Measurements from ENCODE around the gene PIGBOS1. TPM values are rescaled to one million over a fixed set of nuclear protein-coding genes. Genes with fewer than 3 reads are reported as not detected.
A peak's percentile ranks its signal among the peaks of the same experiment; 100 is the strongest.
"Not testable (repeated sequence)": the region's sequence is repeated elsewhere in the genome, so short reads cannot be mapped to it uniquely, and the experiment has no call there.

Gene PIGBOS1
- total RNA-seq, 1 experiment from 2014 or later = 13.0 TPM

DNA sequence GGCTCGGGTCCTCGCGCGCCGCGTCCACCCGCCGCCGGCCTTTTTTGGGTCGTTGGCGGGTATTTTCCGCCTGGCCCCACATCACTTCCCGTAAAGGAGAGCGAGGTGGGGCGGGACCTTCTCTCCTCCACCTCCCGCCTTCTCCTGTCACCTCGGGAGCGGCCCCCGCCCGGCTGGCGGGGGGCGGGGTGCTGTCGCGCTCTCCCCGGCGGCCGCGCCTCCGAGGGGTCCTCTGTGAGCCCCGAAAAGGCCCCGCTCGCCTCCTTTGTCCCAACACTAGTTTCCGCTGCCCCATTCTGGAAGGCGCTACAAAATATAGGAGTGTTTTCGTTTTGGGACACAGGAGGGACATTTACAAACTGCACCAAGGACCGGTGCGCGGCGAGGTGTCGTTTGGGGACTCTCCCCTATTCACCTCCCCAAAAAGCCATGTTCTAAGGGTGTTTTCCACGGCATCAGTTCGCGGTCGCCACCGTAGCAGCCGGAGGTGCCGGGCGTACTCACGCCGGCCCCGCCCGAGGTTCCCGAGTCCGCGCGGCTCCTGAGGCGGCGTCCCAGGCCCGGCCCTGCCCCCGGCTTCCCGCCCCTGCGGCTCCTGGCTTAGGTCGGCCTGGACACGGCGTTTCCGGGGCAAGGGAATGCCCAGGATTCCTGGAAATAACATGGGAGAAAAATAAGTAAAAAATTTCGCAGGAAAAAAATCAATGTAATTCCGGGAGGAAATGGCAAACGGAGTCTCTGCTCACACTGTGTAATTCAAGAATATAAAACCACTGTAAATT is 29.0 kb downstream of the PIGBOS1 start, which contains the start of gene RAB27A:
RAB27A (minus strand) TSS at position 68 of the 782 bp plus-strand sequence. CDS start 54,879 bp downstream, outside the sequence.
- peaks cover 11% of the 10 kb centered on the region for H3K4me1 Mint-ChIP-seq
- H3K9me3 Mint-ChIP-seq = no peaks in the 10 kb centered on the region
- peak within 1 kb of the TSS; percentile 75 for H3K4me3 Mint-ChIP-seq
- ATAC-seq = peak; percentile 87
- POLR2A ChIA-PET = no interaction called here
- peaks cover 11% of the 10 kb centered on the region; the same call in 1 of the 2 replicates for H3K27me3 Mint-ChIP-seq (ENCODE audit: low read depth)
- peak; percentile 81 for DNase-seq (ENCODE audit: low spot score)
- CTCF ChIA-PET = interaction anchor here (1.3 to 2.1 kb wide), 3 partner anchors 72 to 150 kb away, joined by 7 to 13 read pairs (median 8); partner anchors contain the start of genes CCPG1 and PIERCE2
- no peaks in the 10 kb centered on the region for H3K36me3 Mint-ChIP-seq
- H3K27ac Mint-ChIP-seq = peak within 1 kb of the TSS; percentile 50; the same call in 1 of the 2 replicates
- TF ChIP-seq, protein P1, sequence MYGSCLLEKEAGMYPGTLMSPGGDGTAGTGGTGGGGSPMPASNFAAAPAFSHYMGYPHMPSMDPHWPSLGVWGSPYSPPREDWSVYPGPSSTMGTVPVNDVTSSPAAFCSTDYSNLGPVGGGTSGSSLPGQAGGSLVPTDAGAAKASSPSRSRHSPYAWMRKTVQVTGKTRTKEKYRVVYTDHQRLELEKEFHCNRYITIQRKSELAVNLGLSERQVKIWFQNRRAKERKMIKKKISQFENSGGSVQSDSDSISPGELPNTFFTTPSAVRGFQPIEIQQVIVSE (CRISPR knock-in tag; IDR thresholded peaks at IDR 0.05; ENCODE audit: borderline replicate concordance) = no peak
- TF ChIP-seq, protein P2, sequence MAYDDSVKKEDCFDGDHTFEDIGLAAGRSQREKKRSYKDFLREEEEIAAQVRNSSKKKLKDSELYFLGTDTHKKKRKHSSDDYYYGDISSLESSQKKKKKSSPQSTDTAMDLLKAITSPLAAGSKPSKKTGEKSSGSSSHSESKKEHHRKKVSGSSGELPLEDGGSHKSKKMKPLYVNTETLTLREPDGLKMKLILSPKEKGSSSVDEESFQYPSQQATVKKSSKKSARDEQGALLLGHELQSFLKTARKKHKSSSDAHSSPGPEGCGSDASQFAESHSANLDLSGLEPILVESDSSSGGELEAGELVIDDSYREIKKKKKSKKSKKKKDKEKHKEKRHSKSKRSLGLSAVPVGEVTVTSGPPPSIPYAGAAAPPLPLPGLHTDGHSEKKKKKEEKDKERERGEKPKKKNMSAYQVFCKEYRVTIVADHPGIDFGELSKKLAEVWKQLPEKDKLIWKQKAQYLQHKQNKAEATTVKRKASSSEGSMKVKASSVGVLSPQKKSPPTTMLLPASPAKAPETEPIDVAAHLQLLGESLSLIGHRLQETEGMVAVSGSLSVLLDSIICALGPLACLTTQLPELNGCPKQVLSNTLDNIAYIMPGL (CRISPR knock-in tag; IDR thresholded peaks at IDR 0.05) = 0 out of 2 replicates have a peak, but pooled peaks have one; percentile 3

DNA sequence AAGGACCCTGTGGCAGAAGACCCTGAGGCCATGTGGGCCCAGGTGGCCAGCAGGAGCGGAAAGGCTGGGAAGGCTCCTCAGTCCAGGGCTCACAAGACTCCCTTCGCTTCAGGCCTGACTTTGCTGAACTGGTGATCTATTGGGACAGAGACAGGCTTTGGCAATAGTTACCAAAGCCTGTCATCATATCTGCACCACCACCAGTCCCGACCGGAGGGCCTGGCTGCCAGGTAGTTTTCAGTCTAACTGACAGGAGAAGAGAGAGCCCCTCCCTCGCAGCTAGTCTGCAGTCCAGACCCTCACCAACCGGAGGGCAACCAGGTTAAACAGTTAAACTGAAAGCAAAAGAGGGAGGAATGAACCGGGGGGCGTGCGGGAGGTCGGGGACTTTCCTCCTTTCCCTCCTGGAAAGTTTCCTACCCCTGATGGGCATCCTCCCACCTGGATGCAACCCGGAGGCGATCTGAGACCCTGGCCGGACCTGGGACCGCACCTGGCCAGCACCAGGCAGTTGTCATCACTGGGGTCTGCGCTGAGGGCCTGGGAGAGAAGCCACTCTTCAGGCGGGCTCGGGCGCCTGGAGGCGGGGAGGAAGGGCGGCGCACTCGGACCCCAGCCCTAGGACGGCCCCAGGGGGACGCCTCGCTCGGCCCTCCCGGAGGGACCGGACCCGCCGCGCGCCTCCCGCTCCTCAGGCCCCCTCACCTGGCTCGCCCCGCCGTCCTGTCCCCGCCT is 29.7 kb downstream of the PIGBOS1 start:
- POLR2A ChIA-PET = no interaction called here
- no peaks in the 10 kb centered on the region for H3K9me3 Mint-ChIP-seq

DNA sequence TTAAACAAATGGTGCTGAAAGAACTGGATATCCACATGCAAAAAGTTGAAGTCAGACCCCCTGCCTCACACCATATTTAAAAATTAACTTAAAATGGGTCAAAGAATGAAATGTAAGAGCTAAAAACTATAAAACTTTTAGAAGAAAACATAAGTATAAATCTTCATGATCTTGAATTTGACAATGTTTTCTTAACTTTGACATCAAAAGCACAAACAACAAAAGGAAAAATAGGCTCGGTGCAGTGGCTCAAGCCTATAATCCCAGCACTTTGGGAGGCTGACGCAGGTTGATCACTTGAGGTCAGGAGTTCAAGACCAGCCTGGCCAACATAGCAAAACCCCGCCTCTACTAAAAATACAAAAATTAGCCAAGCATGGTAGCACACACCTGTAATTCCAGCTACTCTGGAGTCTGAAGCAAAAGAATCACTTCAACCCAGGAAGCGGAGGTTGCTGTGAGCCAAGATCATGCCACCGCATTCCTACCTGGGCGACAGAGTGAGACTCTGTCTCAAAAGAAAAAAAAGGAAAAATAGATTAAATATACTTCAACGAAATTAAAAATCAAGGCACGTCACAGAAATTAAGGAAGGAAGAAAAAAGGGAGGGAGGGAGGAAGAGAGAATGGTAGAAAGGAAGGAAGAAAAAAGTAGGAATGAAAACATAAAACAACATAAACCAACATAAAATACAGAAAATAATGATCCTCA is 30.8 kb downstream of the PIGBOS1 start:
- Mint-ChIP-seq H3K4me1 (peaks cover 16% of the 10 kb centered on the region), H3K36me3 (no peaks in the 10 kb centered on the region), H3K27ac (no peak overlapping the region), H3K9me3 (no peaks in the 10 kb centered on the region), H3K4me3 (peak overlapping the region; percentile 75), H3K27me3 (ENCODE audit: low read depth) (peaks cover 11% of the 10 kb centered on the region; the same call in 1 of the 2 replicates)
- DNase-seq (ENCODE audit: low spot score) (no peak), ATAC-seq (no peak)
- TF ChIP-seq, protein P3, sequence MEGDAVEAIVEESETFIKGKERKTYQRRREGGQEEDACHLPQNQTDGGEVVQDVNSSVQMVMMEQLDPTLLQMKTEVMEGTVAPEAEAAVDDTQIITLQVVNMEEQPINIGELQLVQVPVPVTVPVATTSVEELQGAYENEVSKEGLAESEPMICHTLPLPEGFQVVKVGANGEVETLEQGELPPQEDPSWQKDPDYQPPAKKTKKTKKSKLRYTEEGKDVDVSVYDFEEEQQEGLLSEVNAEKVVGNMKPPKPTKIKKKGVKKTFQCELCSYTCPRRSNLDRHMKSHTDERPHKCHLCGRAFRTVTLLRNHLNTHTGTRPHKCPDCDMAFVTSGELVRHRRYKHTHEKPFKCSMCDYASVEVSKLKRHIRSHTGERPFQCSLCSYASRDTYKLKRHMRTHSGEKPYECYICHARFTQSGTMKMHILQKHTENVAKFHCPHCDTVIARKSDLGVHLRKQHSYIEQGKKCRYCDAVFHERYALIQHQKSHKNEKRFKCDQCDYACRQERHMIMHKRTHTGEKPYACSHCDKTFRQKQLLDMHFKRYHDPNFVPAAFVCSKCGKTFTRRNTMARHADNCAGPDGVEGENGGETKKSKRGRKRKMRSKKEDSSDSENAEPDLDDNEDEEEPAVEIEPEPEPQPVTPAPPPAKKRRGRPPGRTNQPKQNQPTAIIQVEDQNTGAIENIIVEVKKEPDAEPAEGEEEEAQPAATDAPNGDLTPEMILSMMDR (IDR thresholded peaks at IDR 0.05) = no peak
- no peak for TF ChIP-seq ZNF263 (CRISPR knock-in tag; IDR thresholded peaks at IDR 0.05; ENCODE audit: low read depth)
- TF ChIP-seq ATF1 (CRISPR knock-in tag; IDR thresholded peaks at IDR 0.05) = no peak
- TF ChIP-seq, protein P4, sequence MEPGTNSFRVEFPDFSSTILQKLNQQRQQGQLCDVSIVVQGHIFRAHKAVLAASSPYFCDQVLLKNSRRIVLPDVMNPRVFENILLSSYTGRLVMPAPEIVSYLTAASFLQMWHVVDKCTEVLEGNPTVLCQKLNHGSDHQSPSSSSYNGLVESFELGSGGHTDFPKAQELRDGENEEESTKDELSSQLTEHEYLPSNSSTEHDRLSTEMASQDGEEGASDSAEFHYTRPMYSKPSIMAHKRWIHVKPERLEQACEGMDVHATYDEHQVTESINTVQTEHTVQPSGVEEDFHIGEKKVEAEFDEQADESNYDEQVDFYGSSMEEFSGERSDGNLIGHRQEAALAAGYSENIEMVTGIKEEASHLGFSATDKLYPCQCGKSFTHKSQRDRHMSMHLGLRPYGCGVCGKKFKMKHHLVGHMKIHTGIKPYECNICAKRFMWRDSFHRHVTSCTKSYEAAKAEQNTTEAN (CRISPR knock-in tag; IDR thresholded peaks at IDR 0.05) = no peak
- TF ChIP-seq GABPB1 (CRISPR knock-in tag; IDR thresholded peaks at IDR 0.05) = no peak
- TF ChIP-seq ETV6 (CRISPR knock-in tag; IDR thresholded peaks at IDR 0.05) = no peak
- ChIA-PET POLR2A (no interaction called here), CTCF (interaction anchor here (1.0 to 1.3 kb wide), 2 partner anchors 17 to 120 kb away, joined by 3 read pairs; partner anchors contain the start of genes CCPG1 and PIERCE2)

More for the DNA sequence above, 29.7 kb downstream of the PIGBOS1 start:
- Mint-ChIP-seq H3K4me3 (peak overlapping the region; percentile 75), H3K27me3 (ENCODE audit: low read depth) (peaks cover 11% of the 10 kb centered on the region; the same call in 1 of the 2 replicates), H3K36me3 (no peaks in the 10 kb centered on the region), H3K4me1 (peaks cover 16% of the 10 kb centered on the region), H3K27ac (no peak overlapping the region)
- ATAC-seq = peak; percentile 46
- peak; percentile 39 for DNase-seq (ENCODE audit: low spot score)
- CTCF ChIA-PET = interaction anchor here (1.0 kb wide), 1 partner anchor 18 kb away, joined by 3 read pairs; no protein-coding TSS in a partner anchor
- TF ChIP-seq, protein P5, sequence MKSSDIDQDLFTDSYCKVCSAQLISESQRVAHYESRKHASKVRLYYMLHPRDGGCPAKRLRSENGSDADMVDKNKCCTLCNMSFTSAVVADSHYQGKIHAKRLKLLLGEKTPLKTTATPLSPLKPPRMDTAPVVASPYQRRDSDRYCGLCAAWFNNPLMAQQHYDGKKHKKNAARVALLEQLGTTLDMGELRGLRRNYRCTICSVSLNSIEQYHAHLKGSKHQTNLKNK (CRISPR knock-in tag; IDR thresholded peaks at IDR 0.05) = no peak
- TF ChIP-seq ZNF121 (CRISPR knock-in tag; IDR thresholded peaks at IDR 0.05) = 0 out of 2 replicates have a peak, but pooled peaks have one; percentile 41

DNA sequence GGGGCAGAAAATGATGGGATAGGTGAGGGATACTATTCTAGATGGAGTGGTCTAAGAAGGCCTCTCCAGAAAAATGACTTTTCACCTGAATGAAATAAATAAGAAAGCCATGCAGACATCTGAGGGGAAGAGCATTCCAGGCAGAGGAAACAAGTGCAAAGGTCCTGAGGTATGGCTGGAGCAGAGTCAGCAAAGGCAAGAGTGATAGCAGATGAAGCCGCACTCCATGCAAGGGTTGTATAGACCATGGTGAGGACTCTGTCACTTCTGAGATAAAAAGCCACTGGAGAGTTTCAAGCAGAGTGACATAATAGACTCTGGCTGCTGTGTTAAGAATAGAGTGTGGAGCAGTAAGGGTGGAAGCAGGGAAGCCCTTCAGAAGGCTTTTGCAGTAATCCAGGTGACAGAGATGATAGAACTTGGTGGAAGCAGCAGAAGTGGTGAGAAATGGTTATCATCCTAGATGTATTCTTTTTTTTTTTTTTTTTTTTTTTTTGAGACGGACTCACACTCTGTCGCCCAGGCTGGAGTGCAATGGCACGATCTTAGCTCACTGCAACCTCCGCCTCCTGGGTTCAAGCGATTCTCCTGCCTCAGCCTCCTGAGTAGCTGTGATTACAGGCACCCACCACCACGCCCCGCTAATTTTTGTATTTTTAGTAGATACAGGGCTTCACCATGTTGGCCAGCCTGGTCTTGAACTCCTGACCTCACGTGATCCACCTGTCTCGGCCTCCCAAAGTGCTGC is 32.3 kb downstream of the PIGBOS1 start:
- H3K4me3 Mint-ChIP-seq; DNase-seq (ENCODE audit: low spot score); CTCF ChIA-PET; ATAC-seq; H3K27ac Mint-ChIP-seq; H3K9me3 Mint-ChIP-seq; H3K36me3 Mint-ChIP-seq; POLR2A ChIA-PET: not testable (repeated sequence)
- Mint-ChIP-seq H3K27me3 (ENCODE audit: low read depth) (peaks cover 11% of the 10 kb centered on the region; the same call in 1 of the 2 replicates), H3K4me1 (peaks cover 16% of the 10 kb centered on the region)
